SK-N-SH (cell line): ENCODE results near the gene ADAMTSL1. TPM values are rescaled to one million over a fixed set of nuclear protein-coding genes. Genes with fewer than 3 reads are reported as not detected.

Experiments
- CTCF ChIA-PET: fragments of 300-600, 350-600 bp; formaldehyde crosslinking; extraction: SDS; loops from one replicate; lab custom pipeline; 2021; lab: Yijun Ruan, JAX
- POLR2A ChIA-PET: fragments of 350-600 bp; sonication (Branson Sonifier 250); formaldehyde crosslinking; extraction: SDS; loops from one replicate; lab custom pipeline; 2020; ENCODE audit warnings: antibody characterized with exemption, inconsistent platforms; lab: Yijun Ruan, JAX
- DNase-seq: peaks from one replicate; pipeline ENCODE4 v3.0.0; 2012
- H2AFZ ChIP-seq: fragments of 200-600 bp; sonication (generic); 2 replicates; pipeline ENCODE4 v1.8.1; 2016; ENCODE audit warnings: antibody characterized with exemption, mild to moderate bottlenecking, low read depth
- H3F3A ChIP-seq: fragments of 200-600 bp; sonication (generic); replicated peaks from 2 replicates; pipeline ENCODE3; 2016; ENCODE audit warnings: antibody characterized with exemption, mild to moderate bottlenecking; ENCODE audit not compliant: insufficient read depth
- H3K27ac ChIP-seq, 2 experiments: fragments of 200-500 bp in 1 of 2; fragments of 200-600 bp in 1 of 2; sonication (Bioruptor generic) in 1 of 2; sonication (generic), shearing (Covaris generic) in 1 of 2; 2 replicates each; pipeline versions ENCODE4 v1.5.1 to v1.6.1; 2014 to 2016; ENCODE audit warnings: low read depth in 2 of 2, inconsistent platforms in 1 of 2, low read length in 1 of 2, mild to moderate bottlenecking in 1 of 2, mixed read lengths in 1 of 2
- H3K27me3 ChIP-seq: fragments of 200-600 bp; sonication (generic), shearing (Covaris generic); 2 replicates; pipeline ENCODE4 v1.6.1; 2016; ENCODE audit warnings: mixed run types; ENCODE audit not compliant: insufficient read depth
- H3K36me3 ChIP-seq, 2 experiments: fragments of 200-500 bp in 1 of 2; fragments of 200-600 bp in 1 of 2; sonication (Bioruptor generic) in 1 of 2; sonication (generic) in 1 of 2; replicated peaks in 1 of 2; 2 replicates each; pipeline versions ENCODE3 to v1.5.1; 2014 to 2016; ENCODE audit warnings: low read length in 1 of 2, mild to moderate bottlenecking in 1 of 2; ENCODE audit not compliant: insufficient read depth in 2 of 2, control insufficient read depth in 1 of 2
- H3K4me1 ChIP-seq, 2 experiments: fragments of 200-500 bp in 1 of 2; fragments of 200-600 bp in 1 of 2; sonication (Bioruptor generic) in 1 of 2; sonication (generic), shearing (Covaris generic) in 1 of 2; 2 replicates each; pipeline versions ENCODE4 v1.5.1 to v1.6.1; 2014 to 2016; ENCODE audit warnings: low read depth in 1 of 2, low read length in 1 of 2, mixed run types in 1 of 2; ENCODE audit not compliant: insufficient read depth in 2 of 2, control insufficient read depth in 1 of 2
- H3K4me2 ChIP-seq: fragments of 200-600 bp; sonication (generic), shearing (Covaris generic); 2 replicates; pipeline ENCODE4 v1.6.1; 2017; ENCODE audit warnings: mixed run types
- H3K4me3 ChIP-seq, 2 experiments: fragments of 200-500 bp in 1 of 2; fragments of 200-600 bp in 1 of 2; sonication (Bioruptor generic) in 1 of 2; sonication (generic), shearing (Covaris generic) in 1 of 2; 2 replicates each; pipeline versions ENCODE4 v1.5.1 to v1.8.1; 2014 to 2016; ENCODE audit warnings: low read depth in 2 of 2, inconsistent platforms in 1 of 2, low read length in 1 of 2, mild to moderate bottlenecking in 1 of 2, mixed read lengths in 1 of 2, moderate library complexity in 1 of 2
- H3K79me2 ChIP-seq: fragments of 200-600 bp; sonication (generic); 2 replicates; pipeline ENCODE4 v1.8.1; 2017; ENCODE audit warnings: mild to moderate bottlenecking; ENCODE audit not compliant: insufficient read depth
- H3K9ac ChIP-seq: fragments of 200-600 bp; sonication (generic); 2 replicates; pipeline ENCODE4 v1.6.1; 2017; ENCODE audit warnings: mixed run types
- H3K9me2 ChIP-seq: fragments of 200-600 bp; sonication (generic); 2 replicates; pipeline ENCODE4 v1.6.1; 2017; ENCODE audit warnings: mixed run types
- H3K9me3 ChIP-seq: fragments of 200-600 bp; sonication (generic); 2 replicates; pipeline ENCODE4 v1.6.1; 2017; ENCODE audit warnings: mixed run types, mild to moderate bottlenecking, moderate library complexity
- H4K20me1 ChIP-seq: fragments of 200-600 bp; sonication (generic); 2 replicates; pipeline ENCODE4 v1.6.1; 2017; ENCODE audit warnings: mild to moderate bottlenecking, mixed run types; ENCODE audit not compliant: insufficient read depth
- CHD2 ChIP-seq: fragments of 150-350 bp; IDR thresholded peaks from 2 replicates; pipeline ENCODE4 v1.6.1; 2018; ENCODE audit warnings: low read length; ENCODE audit not compliant: partially characterized antibody
- ELF1 ChIP-seq: IDR thresholded peaks from 2 replicates; pipeline ENCODE4 v1.4.0; 2012
- FOXJ3 ChIP-seq: sonication (generic); formaldehyde crosslinking; IDR thresholded peaks from 2 replicates; pipeline ENCODE4 v1.5.1; 2020; ENCODE audit warnings: mild to moderate bottlenecking, missing genetic modification reagents
- FOXM1 ChIP-seq: IDR thresholded peaks from 2 replicates; pipeline ENCODE4 v1.4.0; 2012; ENCODE audit warnings: low read depth, mild to moderate bottlenecking
- GATA2 ChIP-seq: sonication (generic); formaldehyde crosslinking; IDR thresholded peaks from 2 replicates; pipeline ENCODE4 v1.5.0; 2020; ENCODE audit warnings: mild to moderate bottlenecking, missing genetic modification reagents
- JUND ChIP-seq: IDR thresholded peaks from 2 replicates; pipeline ENCODE4 v1.4.0; 2012
- MXI1 ChIP-seq: IDR thresholded peaks from 2 replicates; pipeline ENCODE4 v1.6.1; 2012; ENCODE audit warnings: mild to moderate bottlenecking, low read depth, low read length, improper control_type of control experiment
- NFIC ChIP-seq: IDR thresholded peaks from 2 replicates; pipeline ENCODE4 v1.4.0; 2012; ENCODE audit warnings: borderline replicate concordance
- POLR2AphosphoS5 ChIP-seq: IDR thresholded peaks from 2 replicates; pipeline ENCODE4 v1.6.1; 2012; ENCODE audit warnings: low read depth, low read length
- RAD21 ChIP-seq: IDR thresholded peaks from 2 replicates; pipeline ENCODE4 v1.6.1; 2012; ENCODE audit warnings: mild to moderate bottlenecking, low read length
- RCOR1 ChIP-seq: fragments of 150-350 bp; IDR thresholded peaks from 2 replicates; pipeline ENCODE4 v1.6.1; 2017; ENCODE audit warnings: antibody characterized with exemption, low read length
- RXRA ChIP-seq: IDR thresholded peaks from 2 replicates; pipeline ENCODE4 v1.4.0; 2012; ENCODE audit warnings: low read depth, mild to moderate bottlenecking, borderline replicate concordance
- SIN3A ChIP-seq: IDR thresholded peaks from 2 replicates; pipeline ENCODE4 v1.6.1; 2012; ENCODE audit warnings: low read depth, mild to moderate bottlenecking, low read length, moderate library complexity, borderline replicate concordance
- SMC3 ChIP-seq: IDR thresholded peaks from 2 replicates; pipeline ENCODE4 v1.6.1; 2012; ENCODE audit warnings: low read depth, low read length, improper control_type of control experiment
- TAF1 ChIP-seq: IDR thresholded peaks from 2 replicates; pipeline ENCODE4 v1.6.1; 2012; ENCODE audit warnings: low read depth, mild to moderate bottlenecking, low read length, moderate library complexity, borderline replicate concordance
- TCF12 ChIP-seq: IDR thresholded peaks from 2 replicates; pipeline ENCODE4 v1.4.0; 2012
- WGBS: methylation state at CpG from one replicate; pipeline ENCODE4 v1.1.6; 2017; ENCODE audit warnings: low lambda C conversion rate; 5-methylcytosine and 5-hydroxymethylcytosine counted together
- polyA plus RNA-seq, 3 experiments: library from polyadenylated mRNA; depleted of rRNA; stranded (reverse); fragments of >200 nt; gene quantifications; 2 replicates each; pipeline ENCODE4 v1.2.3, GENCODE V29; 2012
- TF ChIP-seq, protein P1 (sequence below): IDR thresholded peaks from 2 replicates; pipeline ENCODE4; 2012
- TF ChIP-seq, protein P2 (sequence below): IDR thresholded peaks from 2 replicates; pipeline ENCODE4 v1.4.0; 2012; ENCODE audit warnings: low read depth, borderline replicate concordance
- TF ChIP-seq, protein P3 (sequence below): IDR thresholded peaks from 2 replicates; pipeline ENCODE4 v1.4.0; 2012; ENCODE audit warnings: low read depth
- TF ChIP-seq, protein P4 (sequence below): fragments of 200-600 bp; sonication (generic); IDR thresholded peaks from 2 replicates; pipeline ENCODE4 v1.6.1; 2017; ENCODE audit warnings: antibody characterized with exemption, mild to moderate bottlenecking, moderate library complexity
- TF ChIP-seq, protein P5 (sequence below): fragments of 150-350 bp; IDR thresholded peaks from 2 replicates; pipeline ENCODE4 v1.6.1; 2017; ENCODE audit warnings: antibody characterized with exemption, low read length, low read depth, borderline replicate concordance

The ADAMTSL1 gene
- polyA plus RNA-seq, 1 of the 3 experiments (the other 2 are of a cell fraction), result 114 TPM

DNA sequence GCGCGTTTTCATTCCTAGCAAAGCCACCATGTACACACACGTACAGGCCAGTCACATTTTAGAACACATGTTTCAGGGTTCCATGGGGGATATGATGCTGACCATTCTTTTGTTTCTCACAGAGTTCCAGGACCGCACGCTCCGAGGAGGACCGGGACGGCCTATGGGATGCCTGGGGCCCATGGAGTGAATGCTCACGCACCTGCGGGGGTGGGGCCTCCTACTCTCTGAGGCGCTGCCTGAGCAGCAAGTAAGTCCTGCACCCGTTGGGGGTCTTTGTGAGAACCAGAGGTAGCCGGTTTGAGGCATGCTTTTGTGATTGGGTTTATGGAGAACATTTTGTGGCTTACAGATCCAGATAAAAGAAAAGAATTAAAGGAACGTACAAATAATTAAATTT lies 30.8 kb downstream of the ADAMTSL1 start (continued):
- TF ChIP-seq MXI1, result no peak

DNA sequence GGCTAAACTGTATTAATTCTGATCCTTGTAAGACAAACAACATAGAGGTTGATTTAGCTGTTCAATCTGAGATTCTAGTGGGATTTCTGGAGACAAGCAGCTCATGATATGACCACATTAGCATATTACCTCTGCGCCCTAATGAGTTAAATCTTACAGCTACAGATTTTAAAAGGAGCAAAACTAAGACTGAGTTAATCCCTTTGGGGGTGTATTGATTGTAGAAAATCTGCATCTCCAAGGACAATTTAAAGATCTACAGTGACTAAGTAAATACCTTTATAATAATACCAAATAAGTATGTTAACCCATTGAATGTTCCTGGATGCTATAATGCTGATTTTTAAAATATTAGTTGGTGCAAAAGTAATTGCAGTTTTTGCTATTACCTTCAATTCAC lies 33.2 kb downstream of the ADAMTSL1 start:
- Histone ChIP-seq H2AFZ (no peak overlapping the region), H3K27me3 (no peaks in the 10 kb centered on the region), H4K20me1 (no peaks in the 10 kb centered on the region), H3K9me2 (no peaks in the 10 kb centered on the region), H3K27ac (no peak overlapping the region), H3K9me3 (no peaks in the 10 kb centered on the region), H3K9ac (no peak overlapping the region), H3K36me3 (peaks cover 0 to 66% of the 10 kb centered on the region in 2 experiments), H3K4me2 (no peak overlapping the region), H3K4me1 (peaks cover 0 to 1% of the 10 kb centered on the region in 2 experiments; a peak in 1 of 4 replicates), H3F3A (peaks cover 11% of the 10 kb centered on the region), H3K79me2 (peaks cover 92% of the 10 kb centered on the region), H3K4me3 (no peak overlapping the region)
- 83% methylated on average over 1 of the region's 1 CpG for WGBS
- TF ChIP-seq JUND, result no peak
- TF ChIP-seq RAD21, result no peak
- no peak for TF ChIP-seq TCF12
- no peak for TF ChIP-seq SMC3
- no peak for TF ChIP-seq GATA2
- TF ChIP-seq, protein P1, sequence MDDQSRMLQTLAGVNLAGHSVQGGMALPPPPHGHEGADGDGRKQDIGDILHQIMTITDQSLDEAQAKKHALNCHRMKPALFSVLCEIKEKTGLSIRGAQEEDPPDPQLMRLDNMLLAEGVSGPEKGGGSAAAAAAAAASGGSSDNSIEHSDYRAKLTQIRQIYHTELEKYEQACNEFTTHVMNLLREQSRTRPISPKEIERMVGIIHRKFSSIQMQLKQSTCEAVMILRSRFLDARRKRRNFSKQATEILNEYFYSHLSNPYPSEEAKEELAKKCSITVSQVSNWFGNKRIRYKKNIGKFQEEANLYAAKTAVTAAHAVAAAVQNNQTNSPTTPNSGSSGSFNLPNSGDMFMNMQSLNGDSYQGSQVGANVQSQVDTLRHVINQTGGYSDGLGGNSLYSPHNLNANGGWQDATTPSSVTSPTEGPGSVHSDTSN, result no peak
- TF ChIP-seq RXRA, result no peak
- TF ChIP-seq NFIC, result no peak
- TF ChIP-seq, protein P2, sequence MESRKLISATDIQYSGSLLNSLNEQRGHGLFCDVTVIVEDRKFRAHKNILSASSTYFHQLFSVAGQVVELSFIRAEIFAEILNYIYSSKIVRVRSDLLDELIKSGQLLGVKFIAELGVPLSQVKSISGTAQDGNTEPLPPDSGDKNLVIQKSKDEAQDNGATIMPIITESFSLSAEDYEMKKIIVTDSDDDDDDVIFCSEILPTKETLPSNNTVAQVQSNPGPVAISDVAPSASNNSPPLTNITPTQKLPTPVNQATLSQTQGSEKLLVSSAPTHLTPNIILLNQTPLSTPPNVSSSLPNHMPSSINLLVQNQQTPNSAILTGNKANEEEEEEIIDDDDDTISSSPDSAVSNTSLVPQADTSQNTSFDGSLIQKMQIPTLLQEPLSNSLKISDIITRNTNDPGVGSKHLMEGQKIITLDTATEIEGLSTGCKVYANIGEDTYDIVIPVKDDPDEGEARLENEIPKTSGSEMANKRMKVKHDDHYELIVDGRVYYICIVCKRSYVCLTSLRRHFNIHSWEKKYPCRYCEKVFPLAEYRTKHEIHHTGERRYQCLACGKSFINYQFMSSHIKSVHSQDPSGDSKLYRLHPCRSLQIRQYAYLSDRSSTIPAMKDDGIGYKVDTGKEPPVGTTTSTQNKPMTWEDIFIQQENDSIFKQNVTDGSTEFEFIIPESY, result no peak
- TF ChIP-seq SIN3A, result no peak
- no peak for TF ChIP-seq CHD2
- no peak for TF ChIP-seq ELF1
- TF ChIP-seq, protein P3, sequence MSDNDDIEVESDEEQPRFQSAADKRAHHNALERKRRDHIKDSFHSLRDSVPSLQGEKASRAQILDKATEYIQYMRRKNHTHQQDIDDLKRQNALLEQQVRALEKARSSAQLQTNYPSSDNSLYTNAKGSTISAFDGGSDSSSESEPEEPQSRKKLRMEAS, result no peak
- ChIA-PET CTCF (no interaction called here), POLR2A (no interaction called here)
- no peak for DNase-seq

DNA sequence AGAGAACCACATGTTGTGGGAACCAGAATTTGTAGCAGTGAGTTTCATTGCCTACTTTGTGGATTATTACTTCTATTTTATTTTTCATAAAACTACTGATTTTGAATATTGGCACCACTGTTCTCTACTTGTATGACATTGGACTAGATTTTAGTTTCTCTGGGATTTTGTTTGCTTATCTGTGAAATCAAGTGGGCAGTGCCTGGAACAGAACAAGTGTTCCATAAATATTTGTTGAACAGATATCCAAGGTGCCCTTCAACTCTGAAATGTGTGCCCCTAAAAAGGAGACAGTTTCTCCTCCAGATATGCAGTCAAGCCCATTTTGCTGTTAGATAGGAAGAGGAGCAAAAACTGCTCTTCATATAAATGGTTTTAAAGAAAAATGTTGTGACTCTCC lies 42.6 kb downstream of the ADAMTSL1 start:
- Histone ChIP-seq H3K9ac (no peak overlapping the region), H3K27me3 (no peaks in the 10 kb centered on the region), H3K4me3 (no peak overlapping the region), H4K20me1 (peaks cover 4% of the 10 kb centered on the region; the same call in 1 of the 2 replicates), H2AFZ (no peak overlapping the region), H3K4me2 (no peak overlapping the region), H3F3A (peaks cover 35% of the 10 kb centered on the region), H3K9me2 (no peaks in the 10 kb centered on the region), H3K9me3 (no peaks in the 10 kb centered on the region), H3K27ac (no peak overlapping the region), H3K79me2 (peaks cover 99% of the 10 kb centered on the region), H3K4me1 (peaks cover 6 to 9% of the 10 kb centered on the region in 2 experiments; a peak in 3 of 4 replicates), H3K36me3 (peaks cover 0 to 62% of the 10 kb centered on the region in 2 experiments)
- TF ChIP-seq TAF1, result no peak
- no peak for TF ChIP-seq FOXJ3 (CRISPR knock-in tag)
- no peak for TF ChIP-seq POLR2AphosphoS5
- TF ChIP-seq, protein P4, sequence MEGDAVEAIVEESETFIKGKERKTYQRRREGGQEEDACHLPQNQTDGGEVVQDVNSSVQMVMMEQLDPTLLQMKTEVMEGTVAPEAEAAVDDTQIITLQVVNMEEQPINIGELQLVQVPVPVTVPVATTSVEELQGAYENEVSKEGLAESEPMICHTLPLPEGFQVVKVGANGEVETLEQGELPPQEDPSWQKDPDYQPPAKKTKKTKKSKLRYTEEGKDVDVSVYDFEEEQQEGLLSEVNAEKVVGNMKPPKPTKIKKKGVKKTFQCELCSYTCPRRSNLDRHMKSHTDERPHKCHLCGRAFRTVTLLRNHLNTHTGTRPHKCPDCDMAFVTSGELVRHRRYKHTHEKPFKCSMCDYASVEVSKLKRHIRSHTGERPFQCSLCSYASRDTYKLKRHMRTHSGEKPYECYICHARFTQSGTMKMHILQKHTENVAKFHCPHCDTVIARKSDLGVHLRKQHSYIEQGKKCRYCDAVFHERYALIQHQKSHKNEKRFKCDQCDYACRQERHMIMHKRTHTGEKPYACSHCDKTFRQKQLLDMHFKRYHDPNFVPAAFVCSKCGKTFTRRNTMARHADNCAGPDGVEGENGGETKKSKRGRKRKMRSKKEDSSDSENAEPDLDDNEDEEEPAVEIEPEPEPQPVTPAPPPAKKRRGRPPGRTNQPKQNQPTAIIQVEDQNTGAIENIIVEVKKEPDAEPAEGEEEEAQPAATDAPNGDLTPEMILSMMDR, result no peak
- TF ChIP-seq RXRA, result no peak
- TF ChIP-seq SMC3, result no peak
- no peak for TF ChIP-seq ELF1
- TF ChIP-seq FOXM1, result no peak
- TF ChIP-seq MXI1, result no peak
- TF ChIP-seq NFIC, result no peak
- TF ChIP-seq, protein P3, result no peak
- TF ChIP-seq, protein P5, sequence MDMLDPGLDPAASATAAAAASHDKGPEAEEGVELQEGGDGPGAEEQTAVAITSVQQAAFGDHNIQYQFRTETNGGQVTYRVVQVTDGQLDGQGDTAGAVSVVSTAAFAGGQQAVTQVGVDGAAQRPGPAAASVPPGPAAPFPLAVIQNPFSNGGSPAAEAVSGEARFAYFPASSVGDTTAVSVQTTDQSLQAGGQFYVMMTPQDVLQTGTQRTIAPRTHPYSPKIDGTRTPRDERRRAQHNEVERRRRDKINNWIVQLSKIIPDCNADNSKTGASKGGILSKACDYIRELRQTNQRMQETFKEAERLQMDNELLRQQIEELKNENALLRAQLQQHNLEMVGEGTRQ, result no peak
- no peak for TF ChIP-seq CHD2
- no peak for TF ChIP-seq GATA2
- TF ChIP-seq RCOR1, result no peak
- DNase-seq, result no peak
- ChIA-PET CTCF (no interaction called here), POLR2A (no interaction called here)
